Measurements from ENCODE around the gene SMARCAL1.
"Not testable (repeated sequence)": the region's sequence is repeated elsewhere in the genome, so short reads cannot be mapped to it uniquely, and the experiment has no call there.

SMARCAL1 gene

DNA sequence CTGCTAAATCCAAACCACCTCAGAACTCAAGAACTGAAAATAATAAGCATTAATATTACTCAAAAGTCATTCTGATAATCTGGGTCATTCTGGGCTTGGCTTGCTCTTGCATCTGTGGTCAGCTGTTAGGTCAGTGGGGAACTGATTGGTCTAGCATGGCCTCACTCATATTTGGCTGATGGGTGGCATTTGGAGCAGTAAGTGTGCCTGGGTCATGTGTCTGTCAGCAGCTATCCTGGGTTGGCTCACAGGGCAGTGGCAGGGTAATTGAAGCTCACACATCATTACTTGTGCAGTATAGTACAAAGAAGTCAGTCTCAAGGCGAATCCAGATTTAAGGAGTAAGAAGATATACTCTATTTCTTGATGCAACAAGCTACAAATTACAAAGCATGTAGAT lies 95.9 kb downstream of the SMARCAL1 start:
- TF ChIP-seq, protein P1, sequence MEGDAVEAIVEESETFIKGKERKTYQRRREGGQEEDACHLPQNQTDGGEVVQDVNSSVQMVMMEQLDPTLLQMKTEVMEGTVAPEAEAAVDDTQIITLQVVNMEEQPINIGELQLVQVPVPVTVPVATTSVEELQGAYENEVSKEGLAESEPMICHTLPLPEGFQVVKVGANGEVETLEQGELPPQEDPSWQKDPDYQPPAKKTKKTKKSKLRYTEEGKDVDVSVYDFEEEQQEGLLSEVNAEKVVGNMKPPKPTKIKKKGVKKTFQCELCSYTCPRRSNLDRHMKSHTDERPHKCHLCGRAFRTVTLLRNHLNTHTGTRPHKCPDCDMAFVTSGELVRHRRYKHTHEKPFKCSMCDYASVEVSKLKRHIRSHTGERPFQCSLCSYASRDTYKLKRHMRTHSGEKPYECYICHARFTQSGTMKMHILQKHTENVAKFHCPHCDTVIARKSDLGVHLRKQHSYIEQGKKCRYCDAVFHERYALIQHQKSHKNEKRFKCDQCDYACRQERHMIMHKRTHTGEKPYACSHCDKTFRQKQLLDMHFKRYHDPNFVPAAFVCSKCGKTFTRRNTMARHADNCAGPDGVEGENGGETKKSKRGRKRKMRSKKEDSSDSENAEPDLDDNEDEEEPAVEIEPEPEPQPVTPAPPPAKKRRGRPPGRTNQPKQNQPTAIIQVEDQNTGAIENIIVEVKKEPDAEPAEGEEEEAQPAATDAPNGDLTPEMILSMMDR (IDR thresholded peaks at IDR 0.05; ENCODE audit: low read depth, low read length) = no peak
- no peak for DNase-seq (ENCODE audit: extremely low read depth, low read depth)

DNA sequence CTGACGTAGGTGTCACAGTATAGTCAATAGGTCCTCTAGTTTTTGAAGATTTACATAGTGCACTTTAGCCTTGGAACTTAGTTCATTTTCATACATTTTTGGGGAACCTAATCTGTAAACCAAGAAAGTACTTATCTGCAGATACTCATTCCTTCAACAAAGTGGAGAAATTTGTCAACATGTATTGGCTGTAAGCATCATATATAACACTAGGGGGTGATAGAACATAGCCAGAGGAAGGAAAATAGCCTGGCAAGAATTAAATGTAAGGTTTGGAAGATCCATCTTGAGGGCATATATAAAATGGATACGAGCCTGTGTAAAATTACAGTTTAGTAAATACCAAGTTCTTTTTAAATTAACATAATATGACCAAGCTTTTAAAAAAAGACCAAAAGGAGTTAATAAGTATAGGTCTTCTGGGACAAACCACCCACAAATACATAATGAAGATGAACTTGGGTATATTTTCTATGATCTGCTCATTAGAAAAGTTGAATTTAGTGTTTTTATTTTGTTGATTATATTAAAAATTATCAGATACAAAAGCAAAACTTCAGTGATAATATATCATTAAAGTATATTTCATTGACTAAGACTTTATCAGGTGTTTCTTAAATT lies 104.6 kb downstream of the SMARCAL1 start:
- TF ChIP-seq, protein P1 (IDR thresholded peaks at IDR 0.05; ENCODE audit: low read depth, low read length) = peak; percentile 74
- DNase-seq (ENCODE audit: extremely low read depth, low read depth) = no peak

DNA sequence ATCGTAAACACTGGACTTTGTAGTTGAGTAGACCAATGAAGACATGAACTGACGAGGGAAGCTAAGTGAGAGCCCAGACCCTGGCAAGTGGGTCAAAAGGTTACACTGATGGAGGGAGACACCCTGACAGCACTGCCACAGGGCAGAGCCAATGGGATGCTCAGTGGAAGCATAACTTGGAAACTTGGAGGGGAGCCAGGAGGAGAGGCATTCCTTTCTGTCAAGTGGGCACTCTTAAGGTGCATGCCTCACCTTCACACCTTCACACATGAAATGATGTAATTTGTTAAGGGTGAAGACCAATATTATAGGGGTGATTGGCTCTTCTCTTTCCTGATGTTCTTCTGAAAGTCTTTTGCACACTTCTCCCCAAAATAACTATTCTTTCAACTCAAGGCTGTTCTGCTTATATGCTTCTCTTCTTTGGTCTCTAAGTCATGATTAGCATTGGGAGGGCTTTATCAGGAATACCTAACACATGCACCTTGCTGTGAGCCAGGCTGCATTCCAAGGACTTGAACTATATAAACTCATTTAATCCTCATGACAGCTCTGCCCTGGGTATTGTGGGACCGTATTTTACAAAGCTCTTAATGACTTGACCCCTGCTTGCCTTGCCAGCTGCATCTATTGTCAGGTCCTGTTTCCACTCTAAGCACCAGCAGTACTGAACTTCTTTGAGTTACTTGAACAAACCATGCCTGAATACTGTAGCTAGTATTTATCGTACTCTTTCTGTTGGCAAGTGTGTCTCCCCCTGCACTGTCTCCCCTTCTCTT lies 105.4 kb downstream of the SMARCAL1 start:
- TF ChIP-seq, protein P1 (IDR thresholded peaks at IDR 0.05; ENCODE audit: low read depth, low read length) = no peak
- DNase-seq (ENCODE audit: extremely low read depth, low read depth) = no peak

DNA sequence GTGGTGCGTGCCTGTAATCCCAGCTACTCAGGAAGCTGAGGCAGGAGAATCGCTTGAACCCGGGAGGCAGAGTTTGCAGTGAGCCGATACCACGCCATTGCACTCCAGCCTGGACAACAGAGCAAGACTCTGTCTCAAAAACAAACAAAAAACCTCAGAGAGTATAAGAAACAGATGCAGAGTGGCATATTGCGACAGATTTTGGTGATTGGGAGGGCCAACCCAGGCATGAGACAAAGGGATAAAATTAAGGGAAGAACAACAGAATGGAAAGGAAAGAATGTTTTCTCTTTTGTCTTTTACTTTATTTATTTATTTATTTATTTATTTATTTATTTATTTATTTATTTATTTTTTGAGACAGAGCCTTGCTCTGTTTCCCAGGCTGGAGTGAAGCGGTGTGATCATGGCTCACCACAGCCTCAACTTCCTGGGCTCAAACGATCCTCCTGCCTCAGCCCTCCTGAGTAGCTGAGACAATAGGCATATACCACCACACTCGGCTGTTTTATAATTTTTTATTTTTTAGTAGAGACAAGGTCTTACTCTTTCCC lies 106.4 kb downstream of the SMARCAL1 start:
- DNase-seq (ENCODE audit: extremely low read depth, low read depth) = not testable (repeated sequence)

DNA sequence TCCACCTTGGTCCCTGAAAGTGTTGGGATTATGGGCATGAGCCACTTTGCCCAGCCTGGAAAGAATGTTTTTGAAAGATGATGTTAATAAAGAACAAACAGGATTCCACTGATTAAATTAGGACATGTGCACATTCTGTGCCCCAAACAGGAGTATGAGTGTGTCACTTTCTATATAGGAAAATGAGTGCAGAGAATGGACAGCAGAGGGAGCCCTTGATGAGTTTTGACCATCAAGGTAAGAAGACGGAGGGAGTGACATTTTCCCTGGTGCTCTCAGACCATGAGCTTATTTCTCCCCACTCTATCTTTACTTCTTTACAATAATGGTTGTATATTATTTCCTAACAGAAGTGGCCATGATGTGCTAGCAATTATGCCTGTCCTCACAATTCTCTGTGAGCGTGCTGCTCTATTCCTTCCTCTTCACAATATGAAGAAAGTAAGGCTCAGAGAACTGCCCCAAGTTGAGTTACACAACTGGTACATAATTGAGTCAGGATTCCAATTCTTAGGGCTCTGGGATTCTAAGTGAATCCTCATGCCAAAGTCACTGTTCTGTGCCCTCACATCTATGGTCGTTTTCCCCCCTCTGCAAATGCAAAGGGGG lies 107.0 kb downstream of the SMARCAL1 start:
- TF ChIP-seq, protein P1 (IDR thresholded peaks at IDR 0.05; ENCODE audit: low read depth, low read length) = peak; percentile 76
- DNase-seq (ENCODE audit: extremely low read depth, low read depth) = peak; percentile 66

DNA sequence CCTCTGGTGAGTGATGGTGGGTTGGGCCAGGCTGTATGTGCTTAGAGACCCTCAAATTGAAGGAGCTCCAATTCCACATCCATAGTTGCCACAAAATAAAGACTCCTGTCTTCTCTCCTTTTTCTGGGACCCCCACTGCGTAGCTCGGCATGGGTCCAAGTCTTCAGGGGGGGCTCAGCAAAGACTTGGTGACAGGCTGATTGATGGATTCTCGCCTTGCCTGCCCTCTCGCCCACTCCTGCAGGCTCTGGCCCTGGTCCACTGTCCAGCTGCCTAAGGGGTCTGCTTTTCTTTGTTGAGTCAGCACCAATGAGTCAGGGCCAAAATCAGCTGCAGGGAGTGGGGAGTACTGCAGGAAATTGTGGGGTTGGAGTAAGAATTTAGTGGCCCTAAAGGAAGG lies 107.8 kb downstream of the SMARCAL1 start:
- DNase-seq (ENCODE audit: extremely low read depth, low read depth) = no peak
- TF ChIP-seq, protein P1 (IDR thresholded peaks at IDR 0.05; ENCODE audit: low read depth, low read length) = no peak

DNA sequence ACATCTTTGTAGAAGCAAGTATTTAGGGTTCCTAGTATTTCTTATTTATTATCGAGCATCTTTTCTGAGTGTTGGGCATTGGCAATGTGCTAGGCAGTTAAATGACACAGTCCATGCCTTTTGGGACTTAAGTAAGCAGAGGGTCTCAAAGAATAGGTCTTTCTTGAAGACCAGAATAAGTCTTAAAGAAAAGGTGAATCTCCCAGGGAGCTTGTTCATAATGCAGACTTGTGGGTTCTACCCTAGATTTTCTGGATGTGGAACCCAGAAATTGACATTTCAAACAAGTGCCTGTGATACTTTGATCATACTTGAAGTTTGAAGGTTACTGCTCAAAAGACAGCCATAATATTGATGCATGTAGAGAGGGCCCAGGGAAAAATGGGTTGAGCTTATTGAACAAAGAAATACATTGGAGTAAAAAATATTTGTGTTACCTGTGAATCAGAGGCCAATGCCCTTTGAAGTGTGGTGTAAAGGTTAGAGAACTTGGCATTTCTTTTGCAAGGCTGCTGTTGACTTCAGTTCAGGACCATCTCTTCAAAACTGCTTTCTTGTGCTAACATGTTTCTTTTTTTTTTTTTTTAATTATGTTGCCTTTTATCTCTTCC lies 110.7 kb downstream of the SMARCAL1 start:
- DNase-seq (ENCODE audit: extremely low read depth, low read depth) = no peak
- TF ChIP-seq, protein P1 (IDR thresholded peaks at IDR 0.05; ENCODE audit: low read depth, low read length) = no peak
